HG03064 (cell line): Measurements from ENCODE around the gene HBG2.
"Not testable (repeated sequence)": the region's sequence is repeated elsewhere in the genome, so short reads cannot be mapped to it uniquely, and the experiment has no call there.

ENCODE experiments used
- ATAC-seq: cut with Tn5 transposase; IDR thresholded peaks from one replicate; pipeline ENCODE4 v1.9.1; 2021; ENCODE audit warnings: low read depth; ENCODE audit not compliant: unreplicated experiment

The HBG2 gene

DNA sequence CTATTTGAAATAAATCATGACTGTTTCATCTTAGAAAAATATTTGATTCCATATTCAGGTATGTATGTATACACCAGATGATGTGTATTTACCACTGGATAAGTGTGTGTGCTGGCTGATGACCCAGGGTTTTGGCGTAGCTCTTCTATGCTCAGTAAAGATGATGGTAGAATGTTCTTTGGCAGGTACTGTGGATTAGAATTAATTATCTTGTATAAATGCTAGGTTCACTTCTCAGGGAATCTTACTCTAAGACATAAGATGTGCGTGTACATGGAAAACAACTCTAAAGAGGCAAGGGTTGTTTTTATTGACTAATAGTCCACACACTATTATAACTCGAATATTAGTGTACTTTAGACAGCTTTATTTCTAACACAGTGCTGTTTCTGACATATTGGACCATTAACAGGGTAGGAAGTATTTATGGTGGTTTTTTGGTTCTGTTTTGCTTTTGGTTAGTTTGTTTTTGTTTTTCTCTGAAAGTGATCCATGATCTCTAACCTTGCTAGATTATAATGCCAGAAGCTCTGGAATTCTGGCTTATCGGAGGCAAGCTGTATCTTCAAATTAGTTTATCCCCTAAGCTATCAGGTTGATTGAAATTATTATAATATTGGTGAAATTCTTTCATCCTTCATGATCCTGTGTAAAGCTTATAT lies 3.9 kb downstream of the HBG2 start:
- ATAC-seq: no peak

- ATAC-seq: not testable (repeated sequence)
These were observed 4.7 kb downstream of the HBG2 start, which contains the start of gene HBG1 for GRCh38 chr11:5249807-5250396. Gene HBG1, minus strand, starts transcription at chr11:5249857. Its CDS starts 53 bp downstream, at chr11:5249804.

DNA sequence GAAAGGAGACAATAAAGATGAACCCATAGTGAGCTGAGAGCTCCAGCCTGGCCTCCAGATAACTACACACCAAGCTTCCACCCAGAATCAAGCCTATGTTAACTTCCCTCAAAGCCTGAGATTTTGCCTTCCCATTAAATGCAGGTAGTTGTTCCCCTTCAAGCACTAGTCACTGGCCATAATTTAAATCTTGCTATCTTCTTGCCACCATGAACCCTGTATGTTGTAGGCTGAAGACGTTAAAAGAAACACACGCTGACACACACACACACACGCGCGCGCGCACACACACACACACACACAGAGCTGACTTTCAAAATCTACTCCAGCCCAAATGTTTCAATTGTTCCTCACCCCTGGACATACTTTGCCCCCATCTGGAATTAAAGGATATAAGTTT lies 6.1 kb downstream of the HBG2 start:
- ATAC-seq: not testable (repeated sequence)

GRCh38 chr11:5247472-5248192 lies 6.9 kb downstream of the HBG2 start:
- no peak for ATAC-seq

GRCh38 chr11:5246772-5247471 lies 7.7 kb downstream of the HBG2 start:
- ATAC-seq: no peak

DNA sequence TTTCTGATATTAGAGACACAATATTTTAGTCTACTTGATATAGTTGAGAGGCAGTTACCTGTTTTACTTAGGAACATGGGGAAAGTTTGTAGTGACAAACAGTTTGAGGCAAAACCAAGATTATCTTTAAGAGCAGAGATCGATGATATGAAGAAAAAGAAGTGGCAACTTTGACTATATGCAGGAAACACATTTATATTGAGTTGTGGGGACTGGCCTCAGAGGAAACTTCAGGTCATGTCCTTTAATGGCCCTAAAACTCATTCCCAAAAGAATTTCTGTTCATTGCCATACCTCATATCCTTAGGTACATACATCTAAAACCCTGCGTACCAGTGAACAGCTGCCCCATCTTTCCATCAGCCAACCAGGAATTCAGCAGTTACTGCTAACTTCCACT lies 9.4 kb downstream of the HBG2 start:
- no peak for ATAC-seq

DNA sequence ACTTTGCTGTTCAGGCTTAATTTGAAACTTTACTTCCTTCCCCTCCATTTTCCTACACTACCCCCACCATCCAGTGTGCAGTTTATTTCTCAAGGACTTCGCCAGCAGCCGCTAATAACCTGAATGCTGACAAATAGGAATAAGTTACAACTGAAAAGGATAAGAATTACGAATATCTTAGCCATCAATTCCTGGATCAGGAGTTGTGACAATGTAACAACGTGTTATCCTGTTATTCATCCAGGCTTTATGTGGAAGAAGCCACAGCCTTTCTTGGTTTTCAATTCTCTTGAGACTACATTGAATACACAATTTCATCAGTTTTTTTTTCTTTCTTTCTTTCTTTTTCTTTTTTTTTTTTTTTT lies 10.8 kb downstream of the HBG2 start:
- ATAC-seq: no peak

- no peak for ATAC-seq
These were observed 11.4 kb downstream of the HBG2 start for GRCh38 chr11:5242933-5243815.

GRCh38 chr11:5242208-5242607 lies 12.4 kb downstream of the HBG2 start:
- ATAC-seq: no peak

DNA sequence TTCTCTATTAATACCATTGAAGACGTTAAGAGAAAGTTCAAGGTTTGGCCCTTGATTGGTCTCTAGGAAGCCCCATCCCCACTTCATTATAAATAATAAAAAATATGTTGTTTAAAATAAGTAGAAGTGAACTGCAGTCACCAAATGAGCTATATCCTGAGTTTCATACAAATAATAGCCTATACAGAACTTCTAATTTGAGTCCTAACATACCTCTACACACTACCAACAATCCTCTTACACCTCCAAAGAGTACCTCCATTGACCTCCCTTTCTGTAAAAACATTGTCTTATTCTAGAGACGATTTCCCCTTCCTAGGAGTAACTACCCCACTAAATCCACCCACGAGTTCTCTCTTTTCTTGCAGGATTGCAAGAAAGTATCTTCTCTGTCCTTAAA lies 13.1 kb downstream of the HBG2 start:
- no peak for ATAC-seq

- ATAC-seq: no peak
These were observed 14.1 kb downstream of the HBG2 start for GRCh38 chr11:5240458-5240857.

- no peak for ATAC-seq
These were observed 14.5 kb downstream of the HBG2 start for GRCh38 chr11:5240056-5240455.

DNA sequence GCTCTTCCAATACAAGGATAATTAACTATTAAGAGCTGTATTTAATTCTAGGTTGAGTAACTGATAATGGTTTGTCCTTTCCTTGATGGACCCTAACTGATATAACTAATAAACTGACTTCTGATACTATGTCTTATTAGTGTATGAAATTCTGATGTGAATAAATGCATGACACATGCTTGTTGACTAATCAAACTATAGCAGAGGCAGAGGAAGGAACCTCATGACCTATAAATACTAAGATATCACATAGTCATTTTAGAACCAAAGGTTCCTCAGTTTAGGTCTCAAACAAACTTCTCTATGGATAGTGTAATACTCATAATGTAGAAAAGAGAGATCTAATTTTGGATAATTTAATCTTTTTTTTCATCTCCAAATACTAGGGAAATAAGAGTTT lies 15.5 kb downstream of the HBG2 start:
- ATAC-seq: no peak

DNA sequence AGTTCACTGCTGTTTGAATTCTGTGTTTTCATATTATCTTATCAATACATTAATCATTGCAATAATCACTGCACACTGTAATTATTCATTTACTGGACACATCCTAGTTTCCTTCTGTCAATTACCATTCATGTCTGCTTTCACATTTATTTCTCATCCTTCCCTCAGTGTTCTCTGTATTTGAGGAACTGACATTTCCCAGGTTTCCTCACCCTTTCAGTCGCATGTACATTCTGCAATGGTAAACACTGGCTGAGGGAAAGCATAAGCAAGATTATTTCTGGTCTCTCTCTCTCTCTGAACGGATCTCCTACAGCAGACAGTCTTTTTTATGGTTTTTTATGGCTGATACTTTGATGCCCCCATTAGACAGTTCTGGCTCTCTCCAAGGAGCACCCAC lies 16.1 kb downstream of the HBG2 start:
- ATAC-seq: no peak

GRCh38 chr11:5237420-5237819 lies 17.2 kb downstream of the HBG2 start:
- ATAC-seq: no peak

- ATAC-seq: no peak
These were observed 19.1 kb downstream of the HBG2 start for GRCh38 chr11:5235364-5236095.

DNA sequence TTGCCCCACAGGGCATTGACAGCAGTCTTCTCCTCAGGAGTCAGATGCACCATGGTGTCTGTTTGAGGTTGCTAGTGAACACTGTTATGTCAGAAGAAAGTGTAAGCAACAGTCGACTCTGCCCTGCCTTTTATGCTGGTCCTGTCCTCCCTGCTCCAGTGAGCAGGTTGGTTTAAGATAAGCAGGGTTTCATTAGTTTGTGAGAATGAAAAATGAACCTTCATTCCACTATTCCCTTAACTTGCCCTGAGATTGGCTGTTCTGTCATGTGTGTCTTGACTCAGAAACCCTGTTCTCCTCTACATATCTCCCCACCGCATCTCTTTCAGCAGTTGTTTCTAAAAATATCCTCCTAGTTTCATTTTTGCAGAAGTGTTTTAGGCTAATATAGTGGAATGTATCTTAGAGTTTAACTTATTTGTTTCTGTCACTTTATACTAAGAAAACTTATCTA lies 20.2 kb downstream of the HBG2 start, which contains the start of gene HBD:
TSS of gene HBD (minus strand) at position 103 of the 454 bp plus-strand sequence. CDS start at position 53, 50 bp downstream.
- ATAC-seq: no peak

- no peak for ATAC-seq
These were observed 21.3 kb downstream of the HBG2 start for GRCh38 chr11:5233307-5233706.

DNA sequence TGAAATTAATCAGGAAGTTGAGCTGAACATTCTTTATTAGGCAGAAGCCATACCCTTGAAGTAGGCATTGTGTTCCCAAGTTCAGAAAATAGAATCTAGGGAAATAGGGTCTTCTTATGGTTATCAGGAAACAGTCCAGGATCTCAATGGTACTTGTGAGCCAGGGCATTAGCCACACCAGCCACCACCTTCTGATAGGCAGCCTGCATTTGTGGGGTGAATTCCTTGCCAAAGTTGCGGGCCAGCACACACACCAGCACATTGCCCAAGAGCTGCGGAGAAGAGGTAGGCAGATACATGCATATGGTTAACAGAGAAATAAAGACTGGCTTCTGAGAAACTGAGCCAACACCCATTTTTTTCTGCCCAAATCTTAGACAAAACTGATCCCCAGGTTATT lies 21.8 kb downstream of the HBG2 start:
- no peak for ATAC-seq
